HEK293T (cell line): ENCODE results near the gene LYPD5.

Experiments used
- CTCF ChIA-PET: fragments of 350-600 bp; formaldehyde crosslinking; extraction: SDS; loops from one replicate; lab custom pipeline; 2021; ENCODE audit warnings: antibody characterized with exemption, inconsistent platforms; lab: Yijun Ruan, JAX
- POLR2A ChIA-PET: fragments of 350-600 bp; formaldehyde crosslinking; extraction: SDS; loops from one replicate; lab custom pipeline; 2020; ENCODE audit warnings: antibody characterized with exemption, inconsistent platforms; lab: Yijun Ruan, JAX
- DNase-seq: peaks from one replicate; pipeline ENCODE4 v3.0.0; 2012; ENCODE audit warnings: mixed read lengths; ENCODE audit errors: extremely low spot score
- ARNT ChIP-seq: fragments of 450-650 bp; IDR thresholded peaks from 2 replicates; pipeline ENCODE4 v1.6.1; 2017; ENCODE audit warnings: mild to moderate bottlenecking
- BHLHE40 ChIP-seq: fragments of 450-650 bp; IDR thresholded peaks from 2 replicates; pipeline ENCODE4 v1.6.1; 2016; ENCODE audit warnings: mild to moderate bottlenecking, moderate library complexity, borderline replicate concordance
- CTBP1 ChIP-seq: fragments of 450-650 bp; IDR thresholded peaks from 2 replicates; pipeline ENCODE4 v1.6.1; 2016; ENCODE audit warnings: borderline replicate concordance
- ELF4 ChIP-seq: fragments of 450-650 bp; IDR thresholded peaks from 2 replicates; pipeline ENCODE4 v1.6.1; 2017; ENCODE audit warnings: antibody characterized with exemption
- FOXA1 ChIP-seq: fragments of 450-650 bp; IDR thresholded peaks from 2 replicates; pipeline ENCODE4 v1.6.1; 2016; ENCODE audit warnings: mild to moderate bottlenecking
- FOXK2 ChIP-seq: fragments of 450-650 bp; IDR thresholded peaks from 2 replicates; pipeline ENCODE4 v1.6.1; 2016; ENCODE audit warnings: mild to moderate bottlenecking
- FOXM1 ChIP-seq: fragments of 450-650 bp; IDR thresholded peaks from 2 replicates; pipeline ENCODE4 v1.6.1; 2017; ENCODE audit warnings: mild to moderate bottlenecking, borderline replicate concordance
- HDGF ChIP-seq: fragments of 450-650 bp; IDR thresholded peaks from 2 replicates; pipeline ENCODE4 v1.6.1; 2017; ENCODE audit warnings: antibody characterized with exemption, borderline replicate concordance
- L3MBTL2 ChIP-seq: fragments of 450-650 bp; conservative IDR thresholded peaks from 2 replicates; pipeline ENCODE4 v1.6.1; 2016; ENCODE audit warnings: mild to moderate bottlenecking
- LEF1 ChIP-seq: fragments of 450-650 bp; IDR thresholded peaks from 2 replicates; pipeline ENCODE4 v1.6.1; 2017; ENCODE audit warnings: mild to moderate bottlenecking, borderline replicate concordance
- NFRKB ChIP-seq: fragments of 450-650 bp; IDR thresholded peaks from 2 replicates; pipeline ENCODE4 v1.6.1; 2016; ENCODE audit warnings: mild to moderate bottlenecking, moderate library complexity
- SP1 ChIP-seq: fragments of 450-650 bp; IDR thresholded peaks from 2 replicates; pipeline ENCODE4 v1.6.1; 2017
- SUZ12 ChIP-seq: fragments of 450-650 bp; IDR thresholded peaks from 2 replicates; pipeline ENCODE4 v1.6.1; 2016; ENCODE audit warnings: mild to moderate bottlenecking
- TARDBP ChIP-seq: fragments of 450-650 bp; IDR thresholded peaks from 2 replicates; pipeline ENCODE4 v1.6.1; 2016
- ZNF384 ChIP-seq: fragments of 450-650 bp; IDR thresholded peaks from 2 replicates; pipeline ENCODE4 v1.6.1; 2016
- TF ChIP-seq, protein P1 (sequence below): fragments of 450-650 bp; IDR thresholded peaks from 2 replicates; pipeline ENCODE4 v1.6.1; 2016

LYPD5 gene, protein sequence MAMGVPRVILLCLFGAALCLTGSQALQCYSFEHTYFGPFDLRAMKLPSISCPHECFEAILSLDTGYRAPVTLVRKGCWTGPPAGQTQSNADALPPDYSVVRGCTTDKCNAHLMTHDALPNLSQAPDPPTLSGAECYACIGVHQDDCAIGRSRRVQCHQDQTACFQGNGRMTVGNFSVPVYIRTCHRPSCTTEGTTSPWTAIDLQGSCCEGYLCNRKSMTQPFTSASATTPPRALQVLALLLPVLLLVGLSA

DNA sequence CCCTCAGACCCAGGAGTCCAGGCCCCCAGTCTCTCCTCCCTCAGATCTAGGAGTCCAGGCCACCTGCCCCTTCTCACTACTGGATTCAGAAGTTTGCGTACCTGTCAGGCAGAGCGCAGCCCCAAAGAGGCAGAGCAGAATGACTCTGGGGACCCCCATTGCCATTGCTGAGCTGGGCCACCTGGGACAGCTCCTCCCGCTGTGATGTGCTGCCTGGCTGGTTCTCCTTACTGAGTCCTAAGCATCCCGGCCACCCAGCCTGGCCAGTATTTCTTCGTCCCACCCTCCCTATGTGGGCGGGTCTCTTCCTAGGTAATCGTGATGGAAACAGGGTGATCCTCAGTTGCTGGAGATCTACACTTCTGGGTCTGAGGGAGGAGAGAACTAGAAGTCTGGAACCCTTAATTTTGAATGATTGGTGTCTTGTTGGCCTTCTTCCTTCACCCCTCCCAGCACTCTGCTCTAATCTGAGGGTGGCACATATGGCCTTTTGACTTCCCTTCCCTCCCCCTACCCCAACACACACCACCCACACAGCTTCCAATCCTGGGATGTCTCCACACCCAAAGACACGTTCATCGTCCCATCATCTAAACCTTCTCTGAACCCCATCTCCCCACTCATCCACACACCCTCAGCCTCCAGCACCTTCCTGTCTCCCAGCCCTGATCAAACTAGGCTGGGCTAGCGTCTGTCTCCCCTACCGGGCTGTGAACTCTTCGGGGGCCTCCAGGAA lies at the start of gene LYPD5:
TSS of gene LYPD5 (minus strand) at position 232 of the 736 bp plus-strand sequence. CDS start at position 165, 67 bp downstream.
- no peak for DNase-seq
- TF ChIP-seq SUZ12 = no peak
- TF ChIP-seq SP1 = no peak
- TF ChIP-seq, protein P1, sequence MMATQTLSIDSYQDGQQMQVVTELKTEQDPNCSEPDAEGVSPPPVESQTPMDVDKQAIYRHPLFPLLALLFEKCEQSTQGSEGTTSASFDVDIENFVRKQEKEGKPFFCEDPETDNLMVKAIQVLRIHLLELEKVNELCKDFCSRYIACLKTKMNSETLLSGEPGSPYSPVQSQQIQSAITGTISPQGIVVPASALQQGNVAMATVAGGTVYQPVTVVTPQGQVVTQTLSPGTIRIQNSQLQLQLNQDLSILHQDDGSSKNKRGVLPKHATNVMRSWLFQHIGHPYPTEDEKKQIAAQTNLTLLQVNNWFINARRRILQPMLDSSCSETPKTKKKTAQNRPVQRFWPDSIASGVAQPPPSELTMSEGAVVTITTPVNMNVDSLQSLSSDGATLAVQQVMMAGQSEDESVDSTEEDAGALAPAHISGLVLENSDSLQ = no peak
- TF ChIP-seq LEF1 = no peak
- no peak for TF ChIP-seq ZNF384
- TF ChIP-seq L3MBTL2 = no peak
- TF ChIP-seq HDGF = no peak
- no peak for TF ChIP-seq ELF4
- TF ChIP-seq ARNT = no peak
- TF ChIP-seq TARDBP = no peak
- no peak for TF ChIP-seq FOXA1
- no peak for TF ChIP-seq NFRKB
- no peak for TF ChIP-seq FOXM1
- TF ChIP-seq CTBP1 = no peak
- TF ChIP-seq BHLHE40 = no peak
- TF ChIP-seq FOXK2 = no peak
- ChIA-PET POLR2A (no interaction called here), CTCF (interaction anchor here (0.6 kb wide), 1 partner anchor 17 kb away, joined by 3 read pairs; no protein-coding TSS in a partner anchor)

DNA sequence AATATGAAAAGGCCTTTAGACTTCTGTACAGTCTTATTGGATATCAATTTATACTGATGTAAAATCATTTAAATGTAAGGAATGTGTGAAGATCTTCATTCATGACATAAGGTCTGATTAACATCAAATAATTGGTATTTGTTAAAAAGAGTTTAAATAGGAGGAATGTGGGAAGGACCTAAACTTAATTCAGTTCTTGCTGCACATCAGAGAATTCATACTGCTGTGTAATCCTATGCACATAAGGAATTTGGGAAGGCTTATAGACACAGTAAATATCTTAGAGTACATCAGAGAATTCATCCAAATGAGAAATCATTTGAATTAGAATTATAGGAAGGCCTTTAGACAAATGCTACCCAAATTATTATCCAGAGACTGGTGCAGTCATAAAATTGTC lies 46.6 kb upstream of the LYPD5 start:
- no peak for DNase-seq
- ChIA-PET POLR2A (no interaction called here), CTCF (no interaction called here)
- TF ChIP-seq FOXK2 = no peak

DNA sequence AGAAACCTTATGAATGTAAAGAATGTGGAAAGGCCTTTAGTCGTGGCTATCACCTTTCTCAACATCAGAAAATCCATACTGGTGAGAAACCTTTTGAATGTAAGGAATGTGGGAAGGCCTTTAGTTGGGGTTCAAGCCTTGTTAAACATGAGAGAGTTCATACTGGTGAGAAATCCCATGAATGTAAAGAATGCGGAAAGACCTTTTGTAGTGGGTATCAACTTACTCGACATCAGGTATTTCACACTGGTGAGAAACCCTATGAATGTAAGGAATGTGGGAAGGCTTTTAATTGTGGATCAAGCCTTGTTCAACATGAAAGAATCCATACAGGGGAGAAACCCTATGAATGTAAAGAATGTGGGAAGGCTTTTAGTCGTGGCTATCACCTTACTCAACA lies 45.6 kb upstream of the LYPD5 start:
- CTCF ChIA-PET = no interaction called here
- POLR2A ChIA-PET = no interaction called here
- DNase-seq = no peak
- TF ChIP-seq NFRKB (no peak), ZNF384 (no peak), CTBP1 (no peak), ARNT (no peak), L3MBTL2 (no peak), SUZ12 (no peak)

DNA sequence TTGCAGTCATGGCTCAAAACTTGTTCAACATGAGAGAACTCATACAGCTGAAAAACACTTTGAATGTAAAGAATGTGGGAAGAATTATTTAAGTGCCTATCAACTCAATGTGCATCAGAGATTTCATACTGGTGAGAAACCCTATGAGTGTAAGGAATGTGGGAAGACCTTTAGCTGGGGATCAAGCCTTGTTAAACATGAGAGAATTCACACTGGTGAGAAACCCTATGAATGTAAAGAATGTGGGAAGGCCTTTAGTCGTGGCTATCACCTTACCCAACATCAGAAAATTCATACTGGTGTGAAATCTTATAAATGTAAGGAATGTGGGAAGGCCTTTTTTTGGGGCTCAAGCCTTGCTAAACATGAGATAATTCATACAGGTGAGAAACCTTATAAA lies 45.0 kb upstream of the LYPD5 start:
- no peak for DNase-seq
- POLR2A ChIA-PET = no interaction called here
- TF ChIP-seq TARDBP (no peak), SP1 (no peak), FOXA1 (no peak), ZNF384 (no peak), BHLHE40 (no peak), LEF1 (no peak), ELF4 (no peak), SUZ12 (no peak), ARNT (no peak), FOXM1 (no peak), HDGF (no peak), FOXK2 (no peak), CTBP1 (no peak), NFRKB (no peak), L3MBTL2 (no peak)
- TF ChIP-seq, protein P1 = no peak
- CTCF ChIA-PET = interaction anchor here (0.5 kb wide), 1 partner anchor 43 kb away, joined by 4 read pairs; no protein-coding TSS in a partner anchor

DNA sequence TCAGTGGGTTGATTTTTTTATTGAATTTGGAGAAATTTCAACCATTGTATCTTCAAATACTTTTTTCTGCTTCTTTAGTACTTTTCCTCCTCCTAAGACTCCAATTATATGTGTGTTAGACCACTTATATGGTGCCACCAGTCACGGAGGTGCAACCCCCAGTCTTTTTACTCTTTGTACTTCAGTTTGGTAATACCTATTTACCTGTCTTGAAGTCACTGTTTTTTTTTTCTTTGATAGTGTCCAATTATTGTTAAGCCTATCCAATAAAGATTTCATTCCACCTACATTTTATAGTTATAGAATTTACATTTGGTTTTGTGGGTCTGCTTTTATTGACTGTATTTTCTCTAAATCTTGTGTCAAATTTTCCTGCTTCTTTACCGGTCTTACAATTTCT lies 39.8 kb upstream of the LYPD5 start:
- DNase-seq = no peak
- no peak for TF ChIP-seq FOXM1
- TF ChIP-seq SP1 = no peak
- no peak for TF ChIP-seq SUZ12
- TF ChIP-seq FOXK2 = no peak
- no peak for TF ChIP-seq TARDBP
- TF ChIP-seq ELF4 = no peak
- TF ChIP-seq ZNF384 = no peak
- TF ChIP-seq FOXA1 = no peak
- no peak for TF ChIP-seq ARNT
- TF ChIP-seq BHLHE40 = no peak
- TF ChIP-seq NFRKB = no peak
- no peak for TF ChIP-seq CTBP1
- TF ChIP-seq, protein P1 = no peak
- no peak for TF ChIP-seq LEF1
- no peak for TF ChIP-seq HDGF
- no peak for TF ChIP-seq L3MBTL2
- POLR2A ChIA-PET = no interaction called here
- CTCF ChIA-PET = no interaction called here

DNA sequence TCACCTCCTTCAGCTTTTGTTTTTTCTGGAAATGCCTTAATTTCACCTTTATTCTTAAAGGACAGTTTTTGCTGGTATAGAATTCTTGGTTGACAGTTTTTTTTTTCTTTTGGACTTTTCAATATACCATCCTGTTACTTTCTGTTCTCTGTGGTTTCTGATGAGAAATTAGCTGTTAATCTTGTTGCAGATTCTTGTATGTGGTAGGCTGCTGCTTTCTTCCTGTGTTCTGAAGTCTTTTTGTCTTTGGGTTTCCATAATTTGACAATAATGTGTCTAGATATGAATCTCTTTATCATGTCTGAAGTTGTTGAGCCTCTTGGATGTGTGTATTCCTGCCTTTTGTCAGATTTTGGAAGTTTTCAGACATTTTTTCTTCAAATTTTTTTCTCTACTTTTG lies 36.9 kb upstream of the LYPD5 start:
- ChIA-PET POLR2A (no interaction called here), CTCF (no interaction called here)
- DNase-seq = no peak
- TF ChIP-seq TARDBP (no peak), FOXK2 (no peak), ELF4 (no peak), SP1 (no peak), L3MBTL2 (no peak), HDGF (no peak), ARNT (no peak), SUZ12 (no peak), NFRKB (no peak), FOXA1 (no peak), LEF1 (no peak), CTBP1 (no peak), ZNF384 (no peak), FOXM1 (no peak), BHLHE40 (no peak)
- TF ChIP-seq, protein P1 = no peak
